Measurements from ENCODE around the gene IGHMBP2.

- TF ChIP-seq CTCF (IDR thresholded peaks at IDR 0.05; ENCODE audit: poor library complexity, severe bottlenecking) (no peak), TAF1 (IDR thresholded peaks at IDR 0.05; ENCODE audit: low read depth) (no peak), EP300 (conservative IDR thresholded peaks at IDR 0.05; ENCODE audit: poor library complexity, severe bottlenecking) (no peak), REST (IDR thresholded peaks at IDR 0.05; ENCODE audit: borderline replicate concordance) (no peak), SMC3 (conservative IDR thresholded peaks at IDR 0.05; ENCODE audit: poor library complexity) (no peak), MXI1 (conservative IDR thresholded peaks at IDR 0.05; ENCODE audit: poor library complexity, severe bottlenecking) (no peak), EZH2 (IDR thresholded peaks at IDR 0.05; ENCODE audit: borderline replicate concordance, insufficient read depth, low read length, poor library complexity, severe bottlenecking) (no peak)
These were observed 33.2 kb upstream of the IGHMBP2 start for GRCh38 chr11:68870470-68870869.

All from neural cell (in vitro differentiated cells).